ENCODE measurements around the gene DNAAF5. TPM values are rescaled to one million over a fixed set of nuclear protein-coding genes. Genes with fewer than 3 reads are reported as not detected.

DNAAF5 gene
- total RNA-seq, 2 experiments from 2014 or later = 26.2 to 27.5 TPM

DNA sequence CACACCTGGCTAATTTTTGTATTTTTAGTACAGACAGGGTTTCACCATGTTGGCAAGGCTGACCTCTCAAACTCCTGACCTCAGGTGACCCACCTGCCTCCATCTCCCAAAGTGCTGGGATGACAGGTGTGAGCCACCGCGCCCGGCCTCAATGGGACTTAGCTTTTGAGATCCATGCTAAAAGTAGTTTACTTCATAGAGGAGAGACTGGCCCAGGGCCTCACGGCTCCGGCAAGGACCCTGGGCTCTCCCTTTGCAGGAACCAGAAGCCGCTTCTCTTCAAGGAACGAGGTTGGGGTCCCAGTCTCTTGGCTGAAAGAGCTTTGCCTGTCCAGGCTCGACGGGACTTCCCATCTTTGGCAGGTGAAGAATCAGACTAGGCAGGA is 30.1 kb upstream of the DNAAF5 start:
- Mint-ChIP-seq H3K27ac (no peak overlapping the region), H3K4me1 (ENCODE audit: low read depth) (peaks cover 1% of the 10 kb centered on the region), H3K27me3 (ENCODE audit: low read depth) (no peaks in the 10 kb centered on the region), H3K36me3 (ENCODE audit: low read depth) (peaks cover 16% of the 10 kb centered on the region), H3K4me3 (no peak overlapping the region), H3K9me3 (no peaks in the 10 kb centered on the region)
- no peak for DNase-seq
- intact Hi-C loops (cut with micrococcal nuclease) = no loop called here
- CTCF ChIA-PET = no interaction called here

DNA sequence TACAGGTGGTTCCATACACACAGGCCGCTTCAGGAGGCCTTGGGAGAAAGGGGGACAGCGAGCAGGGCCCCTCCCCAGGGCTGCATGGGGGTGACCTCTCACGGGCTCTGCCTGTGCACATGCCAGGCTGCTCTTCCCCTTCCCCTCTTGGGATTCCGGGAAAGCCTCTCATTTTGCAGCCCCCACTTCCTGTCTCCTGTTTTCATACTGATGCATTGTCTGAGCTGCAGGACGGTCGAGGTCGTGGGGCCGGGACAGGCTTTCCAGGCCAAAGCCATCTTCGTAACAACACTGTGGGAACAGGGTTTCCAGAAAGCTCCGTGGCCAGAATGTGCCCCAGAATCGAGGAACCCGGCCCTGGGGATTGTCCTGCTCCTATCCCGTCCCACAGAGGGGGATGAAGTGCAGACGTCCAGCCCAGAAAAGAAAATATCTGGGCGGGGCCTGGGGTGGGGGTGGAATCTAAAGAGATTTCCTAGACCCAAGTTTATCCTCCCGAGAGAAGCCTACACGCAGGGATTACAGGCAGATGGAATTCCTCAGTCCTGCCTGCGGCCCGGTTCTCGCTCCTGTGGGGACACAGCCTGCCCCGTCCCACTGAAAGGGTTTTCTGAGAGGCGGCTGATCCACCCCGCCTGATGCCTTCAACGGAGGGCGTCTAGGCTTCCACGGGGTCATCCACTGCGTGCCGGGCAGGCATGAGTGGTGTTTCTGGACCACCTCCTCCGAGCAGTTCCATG is 29.5 kb upstream of the DNAAF5 start:
- DNase-seq = no peak
- H3K36me3 Mint-ChIP-seq (ENCODE audit: low read depth) = peaks cover 12% of the 10 kb centered on the region
- no peak overlapping the region for H3K27ac Mint-ChIP-seq
- CTCF ChIA-PET = no interaction called here
- no peaks in the 10 kb centered on the region for H3K9me3 Mint-ChIP-seq
- H3K27me3 Mint-ChIP-seq (ENCODE audit: low read depth) = no peaks in the 10 kb centered on the region
- H3K4me3 Mint-ChIP-seq = no peak overlapping the region
- intact Hi-C loops (cut with micrococcal nuclease) = no loop called here
- H3K4me1 Mint-ChIP-seq (ENCODE audit: low read depth) = peaks cover 5% of the 10 kb centered on the region

DNA sequence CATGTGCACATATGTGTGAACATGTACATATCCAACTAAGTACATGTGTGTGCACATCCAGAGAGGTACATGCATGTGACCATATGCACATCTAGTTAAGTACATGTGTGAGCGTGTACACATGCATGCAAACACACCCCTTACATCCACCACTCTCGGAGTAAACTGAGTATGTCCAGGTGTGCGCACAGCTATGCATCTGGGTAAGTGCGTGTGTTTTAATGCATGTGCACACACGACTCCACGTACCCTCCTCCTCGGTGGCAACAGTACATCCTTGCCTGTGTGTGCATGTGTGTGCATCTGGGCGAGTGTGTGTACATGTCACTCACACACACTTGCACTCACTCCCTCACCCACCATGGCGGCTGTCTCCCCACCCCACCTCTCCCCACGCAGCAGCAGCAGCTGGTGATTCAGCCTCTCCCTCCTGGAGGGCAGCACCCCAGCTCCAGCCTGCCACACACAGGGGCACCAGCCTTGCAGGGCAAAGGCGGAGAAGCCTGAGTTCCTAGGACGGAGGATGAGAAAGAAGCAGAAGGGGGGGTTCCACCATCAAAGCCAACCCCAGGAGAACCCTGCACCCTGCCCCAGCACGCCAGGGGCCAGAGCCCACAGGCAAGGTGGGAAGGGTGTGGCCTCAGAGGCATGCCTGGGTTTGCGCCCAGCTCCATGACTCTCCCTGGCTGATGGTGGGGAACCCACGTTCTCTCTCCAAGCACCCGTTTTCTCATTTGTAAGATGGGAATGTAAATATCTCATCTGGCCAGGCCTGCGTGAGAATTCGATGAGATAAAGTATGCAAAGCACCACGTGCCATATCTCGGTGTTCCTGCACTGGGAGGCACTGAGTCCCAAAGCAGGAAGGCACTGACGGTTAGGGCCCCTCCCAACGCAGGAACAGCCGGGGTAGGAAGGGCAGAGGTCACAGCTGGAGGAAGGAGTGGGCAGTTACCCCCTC is 27.7 kb upstream of the DNAAF5 start:
- no peak for DNase-seq
- Mint-ChIP-seq H3K4me3 (no peak overlapping the region), H3K36me3 (ENCODE audit: low read depth) (peaks cover 10% of the 10 kb centered on the region), H3K9me3 (peaks cover 7% of the 10 kb centered on the region), H3K27ac (no peak overlapping the region), H3K27me3 (ENCODE audit: low read depth) (no peaks in the 10 kb centered on the region), H3K4me1 (ENCODE audit: low read depth) (peaks cover 5% of the 10 kb centered on the region)
- intact Hi-C loops (cut with micrococcal nuclease) = no loop called here
- CTCF ChIA-PET = interaction anchor here (1.0 kb wide), 1 partner anchor 17 kb away, joined by 3 read pairs; no protein-coding TSS in a partner anchor

DNA sequence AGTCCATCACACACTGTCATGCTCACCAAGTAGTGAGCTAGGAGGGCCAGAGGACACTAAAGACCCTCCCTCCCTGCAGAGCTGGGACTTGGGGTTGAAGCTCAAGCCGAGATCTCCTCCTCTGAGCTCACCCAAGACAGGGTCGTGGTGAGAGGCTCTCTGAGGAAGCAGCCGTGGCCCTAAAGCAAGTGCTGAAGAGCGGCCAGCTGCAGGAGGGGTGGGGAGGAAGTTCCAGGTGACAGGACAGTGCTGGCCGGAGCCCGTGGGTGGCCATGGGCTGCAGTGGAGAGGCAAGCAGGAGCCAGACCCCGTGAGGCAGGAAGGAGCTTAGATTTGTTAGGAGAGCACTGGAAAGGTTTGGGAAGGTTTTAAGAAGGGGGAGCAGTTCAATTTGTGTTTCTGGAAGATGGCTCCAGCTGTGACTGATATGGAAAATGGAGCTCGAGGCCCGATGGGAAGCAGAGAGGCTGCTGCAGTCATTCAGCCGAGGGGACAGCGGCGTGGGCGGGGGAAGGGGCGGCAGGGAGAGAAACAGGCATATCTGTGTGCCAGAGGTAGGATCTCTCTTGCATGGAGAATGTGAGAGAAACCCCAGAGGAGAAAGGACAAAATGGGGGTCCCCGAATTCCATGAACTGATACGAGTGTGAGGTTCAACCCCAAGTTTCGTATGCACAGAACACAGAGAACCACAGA is 26.9 kb upstream of the DNAAF5 start:
- DNase-seq = no peak
- intact Hi-C loops (cut with micrococcal nuclease) = no loop called here
- Mint-ChIP-seq H3K36me3 (ENCODE audit: low read depth) (peaks cover 10% of the 10 kb centered on the region), H3K4me1 (ENCODE audit: low read depth) (peaks cover 5% of the 10 kb centered on the region), H3K4me3 (no peak overlapping the region), H3K9me3 (peaks cover 7% of the 10 kb centered on the region), H3K27ac (no peak overlapping the region), H3K27me3 (ENCODE audit: low read depth) (no peaks in the 10 kb centered on the region)
- CTCF ChIA-PET = interaction anchor here (1.0 kb wide), 1 partner anchor 17 kb away, joined by 3 read pairs; no protein-coding TSS in a partner anchor

DNA sequence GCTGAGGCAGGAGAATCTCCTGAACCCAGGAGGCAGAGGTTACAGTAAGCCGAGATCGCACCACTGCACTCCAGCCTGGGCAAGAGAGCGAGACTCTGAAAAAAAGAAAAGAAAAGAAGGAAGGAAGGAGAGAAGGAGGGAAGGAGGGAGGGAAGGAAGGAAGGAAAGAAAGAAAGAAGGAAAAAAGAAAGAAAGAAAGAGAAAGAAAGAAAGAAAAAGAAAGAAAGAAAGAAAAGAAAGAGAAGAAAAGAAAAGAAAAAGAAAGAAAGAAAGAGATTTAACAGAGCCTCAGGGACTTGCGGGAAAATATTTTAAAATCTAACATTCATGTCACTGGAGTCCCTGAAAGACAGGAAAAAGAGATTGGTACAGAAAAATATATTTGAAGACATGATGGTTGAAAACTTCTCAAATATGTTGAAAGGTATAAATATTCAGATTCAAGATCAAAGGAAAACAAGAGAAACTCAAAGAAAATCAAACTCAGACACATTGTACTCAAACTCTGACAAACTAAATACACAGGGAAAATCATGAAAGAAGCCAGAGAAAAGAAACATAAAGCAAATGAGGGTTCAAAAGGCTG is 25.3 kb upstream of the DNAAF5 start:
- no peak overlapping the region for H3K4me3 Mint-ChIP-seq
- no peaks in the 10 kb centered on the region for H3K27me3 Mint-ChIP-seq (ENCODE audit: low read depth)
- H3K27ac Mint-ChIP-seq = no peak overlapping the region
- H3K9me3 Mint-ChIP-seq = peaks cover 7% of the 10 kb centered on the region
- DNase-seq = no peak
- peaks cover 10% of the 10 kb centered on the region for H3K36me3 Mint-ChIP-seq (ENCODE audit: low read depth)
- CTCF ChIA-PET = no interaction called here
- peaks cover 5% of the 10 kb centered on the region for H3K4me1 Mint-ChIP-seq (ENCODE audit: low read depth)
- intact Hi-C loops (cut with micrococcal nuclease) = no loop called here

DNA sequence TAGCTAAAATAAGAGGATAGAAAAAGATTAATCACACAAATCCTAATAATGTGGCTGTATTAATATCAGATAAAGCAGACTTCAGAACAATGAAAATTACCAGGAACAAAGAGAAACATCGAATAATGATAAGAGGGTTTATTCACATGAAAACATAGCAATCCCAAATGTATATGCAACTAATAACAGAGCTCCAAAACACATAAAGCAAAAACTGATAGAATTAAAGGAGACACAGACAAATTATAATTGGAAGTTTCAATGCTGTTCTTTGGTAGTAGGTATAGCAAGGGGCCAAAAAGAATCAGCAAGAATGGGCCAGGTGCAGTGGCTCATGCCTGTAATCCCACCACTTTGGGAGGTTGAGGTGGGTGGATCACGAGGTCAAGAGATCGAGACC is 23.4 kb upstream of the DNAAF5 start:
- H3K9me3 Mint-ChIP-seq = peaks cover 7% of the 10 kb centered on the region
- H3K27ac Mint-ChIP-seq = no peak overlapping the region
- H3K36me3 Mint-ChIP-seq (ENCODE audit: low read depth) = peaks cover 21% of the 10 kb centered on the region
- no peak overlapping the region for H3K4me3 Mint-ChIP-seq
- peaks cover 7% of the 10 kb centered on the region for H3K4me1 Mint-ChIP-seq (ENCODE audit: low read depth)
- no peak for DNase-seq
- H3K27me3 Mint-ChIP-seq (ENCODE audit: low read depth) = no peaks in the 10 kb centered on the region
- CTCF ChIA-PET = interaction anchor here (1.0 kb wide), 1 partner anchor 8 kb away, joined by 3 read pairs; no protein-coding TSS in a partner anchor
- intact Hi-C loops (cut with micrococcal nuclease) = no loop called here

DNA sequence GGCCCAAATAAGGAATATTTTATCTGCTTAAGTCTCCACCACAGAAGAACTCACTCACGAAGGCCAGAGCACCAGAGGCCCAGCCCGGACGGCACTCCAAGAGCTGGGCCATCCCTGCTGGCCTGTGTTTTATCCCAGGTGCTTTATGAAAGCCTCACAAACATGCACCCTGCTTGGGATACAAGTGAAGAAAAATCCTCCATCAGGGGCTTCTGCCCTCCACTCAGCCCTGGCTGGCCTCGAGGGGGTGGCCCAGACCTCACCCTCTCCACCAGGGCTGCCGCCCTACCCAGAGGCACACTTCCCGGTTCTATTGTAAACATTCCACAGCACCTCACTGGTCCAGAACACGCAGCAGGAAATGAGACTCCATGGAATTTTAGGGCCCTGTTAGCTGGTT is 19.8 kb upstream of the DNAAF5 start:
- H3K36me3 Mint-ChIP-seq (ENCODE audit: low read depth) = peaks cover 25% of the 10 kb centered on the region
- H3K27ac Mint-ChIP-seq = no peak overlapping the region
- no peak for DNase-seq
- H3K4me1 Mint-ChIP-seq (ENCODE audit: low read depth) = peaks cover 10% of the 10 kb centered on the region
- H3K4me3 Mint-ChIP-seq = no peak overlapping the region
- H3K27me3 Mint-ChIP-seq (ENCODE audit: low read depth) = no peaks in the 10 kb centered on the region
- CTCF ChIA-PET = no interaction called here
- H3K9me3 Mint-ChIP-seq = peaks cover 7% of the 10 kb centered on the region
- intact Hi-C loops (cut with micrococcal nuclease) = no loop called here

DNA sequence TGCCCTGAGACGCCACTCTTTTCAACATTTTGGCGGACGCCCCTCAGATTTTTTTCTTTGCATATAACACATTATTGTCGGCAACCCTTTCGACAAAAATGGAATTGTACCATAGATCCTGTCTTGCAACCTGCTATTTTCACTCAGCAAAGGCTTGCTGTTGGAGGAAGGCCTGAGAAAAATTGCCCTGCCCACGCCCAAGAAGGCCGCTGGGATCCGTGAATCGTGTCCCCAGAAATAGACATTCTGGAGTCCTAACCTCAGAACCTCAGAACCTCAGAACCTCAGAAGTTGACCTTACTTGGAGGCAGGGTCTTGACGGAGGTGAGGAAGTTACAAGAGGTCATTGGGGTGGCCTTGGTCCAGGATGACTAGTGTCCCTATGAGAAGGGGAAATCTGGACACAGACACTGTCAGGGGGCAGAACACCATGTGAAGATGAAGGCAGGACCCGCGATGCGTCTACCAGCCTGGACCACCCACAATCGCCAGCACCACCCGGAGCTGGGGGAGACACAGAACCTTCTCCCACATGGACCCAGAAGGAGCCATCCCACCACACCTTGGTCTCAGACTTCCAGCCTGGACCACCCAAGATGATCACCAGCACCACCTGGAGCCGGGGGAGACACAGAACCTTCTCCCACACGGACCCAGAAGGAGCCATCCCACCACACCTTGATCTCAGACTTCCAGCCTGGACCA is 19.1 kb upstream of the DNAAF5 start:
- H3K27me3 Mint-ChIP-seq (ENCODE audit: low read depth) = no peaks in the 10 kb centered on the region
- no peak overlapping the region for H3K4me3 Mint-ChIP-seq
- intact Hi-C loops (cut with micrococcal nuclease) = no loop called here
- no peak overlapping the region for H3K27ac Mint-ChIP-seq
- H3K4me1 Mint-ChIP-seq (ENCODE audit: low read depth) = peaks cover 8% of the 10 kb centered on the region
- peaks cover 24% of the 10 kb centered on the region for H3K36me3 Mint-ChIP-seq (ENCODE audit: low read depth)
- CTCF ChIA-PET = no interaction called here
- H3K9me3 Mint-ChIP-seq = peaks cover 7% of the 10 kb centered on the region
- no peak for DNase-seq

DNA sequence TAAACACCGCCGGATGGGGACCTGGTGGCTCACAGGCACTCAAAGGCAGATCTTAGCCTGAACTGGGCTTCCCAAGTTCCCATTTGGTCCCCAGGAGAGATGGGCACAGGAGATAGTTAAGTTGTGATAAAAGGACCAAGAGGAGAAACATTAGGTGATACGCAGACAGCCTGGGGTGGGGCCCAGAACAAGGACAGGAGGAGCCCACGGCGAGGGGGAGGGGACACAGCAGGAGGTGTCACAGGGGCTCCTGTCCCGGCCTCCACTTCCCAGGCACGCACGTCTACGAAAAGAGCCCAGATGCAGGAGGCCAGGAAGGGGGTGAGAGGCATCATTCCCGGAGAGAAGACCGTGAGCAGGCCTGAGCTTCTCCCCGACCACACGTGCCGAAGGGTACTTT is 16.3 kb upstream of the DNAAF5 start:
- H3K4me1 Mint-ChIP-seq (ENCODE audit: low read depth) = peaks cover 12% of the 10 kb centered on the region
- peaks cover 18% of the 10 kb centered on the region for H3K36me3 Mint-ChIP-seq (ENCODE audit: low read depth)
- H3K9me3 Mint-ChIP-seq = no peaks in the 10 kb centered on the region
- CTCF ChIA-PET = no interaction called here
- no peak for DNase-seq
- intact Hi-C loops (cut with micrococcal nuclease) = no loop called here
- peak overlapping the region; percentile 28 for H3K4me3 Mint-ChIP-seq
- no peak overlapping the region for H3K27ac Mint-ChIP-seq
- no peaks in the 10 kb centered on the region for H3K27me3 Mint-ChIP-seq (ENCODE audit: low read depth)

- Mint-ChIP-seq H3K27me3 (ENCODE audit: low read depth) (no peaks in the 10 kb centered on the region), H3K4me1 (ENCODE audit: low read depth) (peaks cover 12% of the 10 kb centered on the region), H3K9me3 (no peaks in the 10 kb centered on the region), H3K27ac (no peak overlapping the region), H3K36me3 (ENCODE audit: low read depth) (peaks cover 20% of the 10 kb centered on the region), H3K4me3 (peak overlapping the region; percentile 58)
- CTCF ChIA-PET = interaction anchor here (0.9 kb wide), 1 partner anchor 9 kb away, joined by 3 read pairs; no protein-coding TSS in a partner anchor
- DNase-seq = no peak
- intact Hi-C loops (cut with micrococcal nuclease) = no loop called here
Observed at GRCh38 chr7:711093-711921, 15.2 kb upstream of the DNAAF5 start.

GRCh38 chr7:711922-712380 is 14.5 kb upstream of the DNAAF5 start:
- Mint-ChIP-seq H3K36me3 (ENCODE audit: low read depth) (peaks cover 18% of the 10 kb centered on the region), H3K27me3 (ENCODE audit: low read depth) (no peaks in the 10 kb centered on the region), H3K27ac (no peak overlapping the region), H3K4me1 (ENCODE audit: low read depth) (peaks cover 12% of the 10 kb centered on the region), H3K4me3 (peak overlapping the region; percentile 32), H3K9me3 (no peaks in the 10 kb centered on the region)
- intact Hi-C loops (cut with micrococcal nuclease) = no loop called here
- CTCF ChIA-PET = no interaction called here
- peak; percentile 32 for DNase-seq
